WTC11 (cell line): ENCODE results near the gene CSKMT. TPM values are rescaled to one million over a fixed set of nuclear protein-coding genes. Genes with fewer than 3 reads are reported as not detected.

ENCODE experiments used
- ATAC-seq: fragments of 200-7000 bp; cut with Tn5 transposase; 2 replicates; pipeline ENCODE4 v1.10.0; 2021; ENCODE audit warnings: mild to moderate bottlenecking, moderate library complexity
- CTCF ChIA-PET: fragments of 300-600 bp; sonication (Branson Sonifier 250); formaldehyde crosslinking; loops from one replicate; lab custom pipeline; 2021; ENCODE audit warnings: antibody characterized with exemption; lab: Charles Lee
- POLR2A ChIA-PET: fragments of 350-600 bp; sonication (Branson Sonifier 250); formaldehyde crosslinking; loops from one replicate; lab custom pipeline; 2021; ENCODE audit warnings: antibody characterized with exemption; lab: Charles Lee
- DNase-seq: peaks from one replicate; pipeline ENCODE4 v3.0.0; 2021; ENCODE audit warnings: low spot score
- H3K27ac Mint-ChIP-seq: 2 replicates; pipeline ENCODE4 v1.8.0; 2021; ENCODE audit warnings: mixed read lengths
- H3K27me3 Mint-ChIP-seq: 2 replicates; pipeline ENCODE4 v1.8.0; 2021; ENCODE audit warnings: low read depth, mild to moderate bottlenecking, moderate library complexity, mixed read lengths
- H3K36me3 Mint-ChIP-seq: 2 replicates; pipeline ENCODE4 v1.8.0; 2021; ENCODE audit warnings: mixed read lengths
- H3K4me1 Mint-ChIP-seq: 2 replicates; pipeline ENCODE4 v1.8.0; 2022; ENCODE audit warnings: mixed read lengths
- H3K4me3 Mint-ChIP-seq: 2 replicates; pipeline ENCODE4 v1.8.0; 2021; ENCODE audit warnings: mild to moderate bottlenecking, moderate library complexity, mixed read lengths
- H3K9me3 Mint-ChIP-seq: 2 replicates; pipeline ENCODE4 v1.8.0; 2021; ENCODE audit warnings: mixed read lengths
- CBFB ChIP-seq: sonication (generic); formaldehyde crosslinking; IDR thresholded peaks from 2 replicates; pipeline ENCODE4 v1.8.1; 2022; ENCODE audit warnings: mild to moderate bottlenecking, low read depth, missing genetic modification reagents
- ETV6 ChIP-seq: sonication (generic); formaldehyde crosslinking; IDR thresholded peaks from 2 replicates; pipeline ENCODE4 v1.8.1; 2022; ENCODE audit warnings: mild to moderate bottlenecking, missing genetic modification reagents
- FOXK1 ChIP-seq: sonication (generic); formaldehyde crosslinking; IDR thresholded peaks from 2 replicates; pipeline ENCODE4 v1.8.0; 2022; ENCODE audit warnings: mild to moderate bottlenecking, moderate library complexity, missing genetic modification reagents
- HMGA2 ChIP-seq: fragments of 250-450 bp; sonication (Bioruptor Pico); IDR thresholded peaks from 2 replicates; pipeline ENCODE4 v1.4.0; 2021; ENCODE audit warnings: mild to moderate bottlenecking, moderate library complexity
- KAT7 ChIP-seq: sonication (generic); formaldehyde crosslinking; IDR thresholded peaks from 2 replicates; pipeline ENCODE4 v1.8.1; 2023; ENCODE audit warnings: missing genetic modification reagents, mild to moderate bottlenecking, borderline replicate concordance
- MAX ChIP-seq: sonication (generic); formaldehyde crosslinking; IDR thresholded peaks from 2 replicates; pipeline ENCODE4 v1.8.0; 2022; ENCODE audit warnings: mild to moderate bottlenecking, missing genetic modification reagents
- NFATC4 ChIP-seq: fragments of 250-450 bp; sonication (Bioruptor Pico); IDR thresholded peaks from 2 replicates; pipeline ENCODE4 v1.9.0; 2021; ENCODE audit warnings: mild to moderate bottlenecking
- NFE2L1 ChIP-seq: sonication (generic); formaldehyde crosslinking; IDR thresholded peaks from 2 replicates; pipeline ENCODE4 v1.8.1; 2023; ENCODE audit warnings: missing genetic modification reagents
- PRDM15 ChIP-seq: sonication (generic); formaldehyde crosslinking; IDR thresholded peaks from 2 replicates; pipeline ENCODE4 v1.8.0; 2022; ENCODE audit warnings: missing genetic modification reagents
- SMAD4 ChIP-seq: sonication (generic); formaldehyde crosslinking; IDR thresholded peaks from 2 replicates; pipeline ENCODE4 v1.8.0; 2022; ENCODE audit warnings: mild to moderate bottlenecking, missing genetic modification reagents
- SP1 ChIP-seq: sonication (generic); formaldehyde crosslinking; conservative IDR thresholded peaks from 2 replicates; pipeline ENCODE4 v1.8.1; 2022; ENCODE audit warnings: missing genetic modification reagents
- TEAD1 ChIP-seq: sonication (generic); formaldehyde crosslinking; IDR thresholded peaks from 2 replicates; pipeline ENCODE4 v1.8.0; 2022; ENCODE audit warnings: mild to moderate bottlenecking, missing genetic modification reagents
- ZBTB21 ChIP-seq: sonication (generic); formaldehyde crosslinking; IDR thresholded peaks from 2 replicates; pipeline ENCODE4 v1.8.1; 2023; ENCODE audit warnings: mild to moderate bottlenecking, missing genetic modification reagents, borderline replicate concordance
- ZNF416 ChIP-seq: fragments of 250-450 bp; sonication (Bioruptor Pico); IDR thresholded peaks from 2 replicates; pipeline ENCODE4 v1.9.0; 2021; ENCODE audit warnings: mild to moderate bottlenecking, inconsistent platforms
- total RNA-seq: library from RNA; stranded (reverse); gene quantifications from 3 replicates; pipeline ENCODE4 v1.2.3, GENCODE V29; 2021
- TF ChIP-seq, protein P1 (sequence below): sonication (generic); formaldehyde crosslinking; IDR thresholded peaks from 2 replicates; pipeline ENCODE4 v1.8.0; 2023; ENCODE audit warnings: missing genetic modification reagents, mild to moderate bottlenecking, borderline replicate concordance
- TF ChIP-seq, protein P2 (sequence below): sonication (generic); formaldehyde crosslinking; IDR thresholded peaks from 2 replicates; pipeline ENCODE4 v1.8.1; 2023; ENCODE audit warnings: mild to moderate bottlenecking, missing genetic modification reagents
- TF ChIP-seq, protein P3 (sequence below): fragments of 250-450 bp; sonication (Bioruptor Pico); conservative IDR thresholded peaks from 2 replicates; pipeline ENCODE4 v1.9.0; 2021; ENCODE audit warnings: mild to moderate bottlenecking
- TF ChIP-seq, protein P4 (sequence below): sonication (generic); formaldehyde crosslinking; IDR thresholded peaks from 2 replicates; pipeline ENCODE4 v1.8.1; 2023; ENCODE audit warnings: mild to moderate bottlenecking, missing genetic modification reagents, moderate library complexity
- TF ChIP-seq, protein P5 (sequence below): sonication (generic); formaldehyde crosslinking; IDR thresholded peaks from 2 replicates; pipeline ENCODE4 v1.8.1; 2022; ENCODE audit warnings: low read depth, mild to moderate bottlenecking, moderate library complexity, missing genetic modification reagents, borderline replicate concordance

The CSKMT gene
- total RNA-seq, 1 experiment from 2014 or later: 75.6 TPM

- TF ChIP-seq, protein P1, sequence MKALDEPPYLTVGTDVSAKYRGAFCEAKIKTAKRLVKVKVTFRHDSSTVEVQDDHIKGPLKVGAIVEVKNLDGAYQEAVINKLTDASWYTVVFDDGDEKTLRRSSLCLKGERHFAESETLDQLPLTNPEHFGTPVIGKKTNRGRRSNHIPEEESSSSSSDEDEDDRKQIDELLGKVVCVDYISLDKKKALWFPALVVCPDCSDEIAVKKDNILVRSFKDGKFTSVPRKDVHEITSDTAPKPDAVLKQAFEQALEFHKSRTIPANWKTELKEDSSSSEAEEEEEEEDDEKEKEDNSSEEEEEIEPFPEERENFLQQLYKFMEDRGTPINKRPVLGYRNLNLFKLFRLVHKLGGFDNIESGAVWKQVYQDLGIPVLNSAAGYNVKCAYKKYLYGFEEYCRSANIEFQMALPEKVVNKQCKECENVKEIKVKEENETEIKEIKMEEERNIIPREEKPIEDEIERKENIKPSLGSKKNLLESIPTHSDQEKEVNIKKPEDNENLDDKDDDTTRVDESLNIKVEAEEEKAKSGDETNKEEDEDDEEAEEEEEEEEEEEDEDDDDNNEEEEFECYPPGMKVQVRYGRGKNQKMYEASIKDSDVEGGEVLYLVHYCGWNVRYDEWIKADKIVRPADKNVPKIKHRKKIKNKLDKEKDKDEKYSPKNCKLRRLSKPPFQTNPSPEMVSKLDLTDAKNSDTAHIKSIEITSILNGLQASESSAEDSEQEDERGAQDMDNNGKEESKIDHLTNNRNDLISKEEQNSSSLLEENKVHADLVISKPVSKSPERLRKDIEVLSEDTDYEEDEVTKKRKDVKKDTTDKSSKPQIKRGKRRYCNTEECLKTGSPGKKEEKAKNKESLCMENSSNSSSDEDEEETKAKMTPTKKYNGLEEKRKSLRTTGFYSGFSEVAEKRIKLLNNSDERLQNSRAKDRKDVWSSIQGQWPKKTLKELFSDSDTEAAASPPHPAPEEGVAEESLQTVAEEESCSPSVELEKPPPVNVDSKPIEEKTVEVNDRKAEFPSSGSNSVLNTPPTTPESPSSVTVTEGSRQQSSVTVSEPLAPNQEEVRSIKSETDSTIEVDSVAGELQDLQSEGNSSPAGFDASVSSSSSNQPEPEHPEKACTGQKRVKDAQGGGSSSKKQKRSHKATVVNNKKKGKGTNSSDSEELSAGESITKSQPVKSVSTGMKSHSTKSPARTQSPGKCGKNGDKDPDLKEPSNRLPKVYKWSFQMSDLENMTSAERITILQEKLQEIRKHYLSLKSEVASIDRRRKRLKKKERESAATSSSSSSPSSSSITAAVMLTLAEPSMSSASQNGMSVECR (CRISPR knock-in tag): 0 out of 2 replicates have a peak, but pooled peaks have one; percentile 22
- TF ChIP-seq ZBTB21 (CRISPR knock-in tag): peak; percentile 68; the same call in 1 of the 2 replicates
- TF ChIP-seq, protein P2, sequence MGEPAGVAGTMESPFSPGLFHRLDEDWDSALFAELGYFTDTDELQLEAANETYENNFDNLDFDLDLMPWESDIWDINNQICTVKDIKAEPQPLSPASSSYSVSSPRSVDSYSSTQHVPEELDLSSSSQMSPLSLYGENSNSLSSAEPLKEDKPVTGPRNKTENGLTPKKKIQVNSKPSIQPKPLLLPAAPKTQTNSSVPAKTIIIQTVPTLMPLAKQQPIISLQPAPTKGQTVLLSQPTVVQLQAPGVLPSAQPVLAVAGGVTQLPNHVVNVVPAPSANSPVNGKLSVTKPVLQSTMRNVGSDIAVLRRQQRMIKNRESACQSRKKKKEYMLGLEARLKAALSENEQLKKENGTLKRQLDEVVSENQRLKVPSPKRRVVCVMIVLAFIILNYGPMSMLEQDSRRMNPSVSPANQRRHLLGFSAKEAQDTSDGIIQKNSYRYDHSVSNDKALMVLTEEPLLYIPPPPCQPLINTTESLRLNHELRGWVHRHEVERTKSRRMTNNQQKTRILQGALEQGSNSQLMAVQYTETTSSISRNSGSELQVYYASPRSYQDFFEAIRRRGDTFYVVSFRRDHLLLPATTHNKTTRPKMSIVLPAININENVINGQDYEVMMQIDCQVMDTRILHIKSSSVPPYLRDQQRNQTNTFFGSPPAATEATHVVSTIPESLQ: no peak
- TF ChIP-seq KAT7 (CRISPR knock-in tag): peak; percentile 72; the same call in 1 of the 2 replicates
- no peak for TF ChIP-seq SMAD4
- TF ChIP-seq, all 79 proteins: peak for 21
Measured at GRCh38 chr11:62671608-62672389, 6.7 kb downstream of the CSKMT start, which contains the start of the genes LBHD1 and UQCC3 (continued).

- DNase-seq (no peak), ATAC-seq (no peak)
- Mint-ChIP-seq H3K27ac (peak overlapping the region; percentile 54; the same call in 1 of the 2 replicates), H3K9me3 (no peaks in the 10 kb centered on the region), H3K4me1 (peaks cover 30% of the 10 kb centered on the region), H3K27me3 (no peaks in the 10 kb centered on the region), H3K36me3 (peaks cover 38% of the 10 kb centered on the region), H3K4me3 (peak overlapping the region; percentile 98)
- POLR2A ChIA-PET: interaction anchor here (0.5 to 3.5 kb wide), 5 partner anchors 8 to 83 kb away, joined by 3 to 35 read pairs (median 9); partner anchors contain the start of genes BSCL2, C11orf98, CSKMT and GNG3
- CTCF ChIA-PET: interaction anchor here (0.5 kb wide), 1 partner anchor 22 kb away, joined by 3 read pairs; no protein-coding TSS in a partner anchor
- no peak for TF ChIP-seq NFE2L1
- TF ChIP-seq ETV6 (CRISPR knock-in tag): no peak
- no peak for TF ChIP-seq MAX (CRISPR knock-in tag)
- TF ChIP-seq SP1: no peak
- TF ChIP-seq, protein P3, sequence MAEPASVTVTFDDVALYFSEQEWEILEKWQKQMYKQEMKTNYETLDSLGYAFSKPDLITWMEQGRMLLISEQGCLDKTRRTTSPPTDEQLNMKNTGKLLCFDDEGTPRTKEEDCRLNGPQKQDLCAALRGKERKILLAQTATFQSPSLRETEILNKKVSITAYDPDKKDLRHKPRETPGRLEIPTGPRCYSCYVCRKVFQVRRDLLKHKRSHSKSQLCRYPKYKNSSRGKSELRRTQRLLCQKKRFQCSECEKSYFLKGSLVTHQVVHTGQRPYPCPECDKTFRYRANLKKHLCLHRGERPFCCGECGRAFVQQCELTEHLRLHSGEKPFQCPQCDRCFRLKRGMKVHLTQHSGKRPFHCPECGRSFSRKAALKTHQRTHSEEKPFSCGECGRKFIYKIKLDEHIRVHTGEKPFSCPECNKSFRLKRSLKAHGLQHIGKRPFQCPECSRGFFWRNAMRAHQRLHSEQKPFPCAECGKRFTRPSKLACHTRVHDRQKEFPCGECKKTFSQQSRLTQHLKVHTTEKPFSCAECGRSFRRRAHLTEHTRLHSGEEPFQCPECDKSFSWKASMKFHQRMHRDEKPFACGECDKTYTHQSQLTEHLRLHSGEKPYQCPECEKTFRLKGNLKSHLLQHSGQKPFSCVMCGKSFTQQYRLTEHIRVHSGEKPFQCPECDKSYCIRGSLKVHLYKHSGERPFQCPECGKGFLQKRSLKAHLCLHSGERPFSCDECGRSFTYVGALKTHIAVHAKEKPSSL: no peak
- no peak for TF ChIP-seq TEAD1
- TF ChIP-seq, protein P4, sequence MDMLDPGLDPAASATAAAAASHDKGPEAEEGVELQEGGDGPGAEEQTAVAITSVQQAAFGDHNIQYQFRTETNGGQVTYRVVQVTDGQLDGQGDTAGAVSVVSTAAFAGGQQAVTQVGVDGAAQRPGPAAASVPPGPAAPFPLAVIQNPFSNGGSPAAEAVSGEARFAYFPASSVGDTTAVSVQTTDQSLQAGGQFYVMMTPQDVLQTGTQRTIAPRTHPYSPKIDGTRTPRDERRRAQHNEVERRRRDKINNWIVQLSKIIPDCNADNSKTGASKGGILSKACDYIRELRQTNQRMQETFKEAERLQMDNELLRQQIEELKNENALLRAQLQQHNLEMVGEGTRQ (CRISPR knock-in tag): no peak
- no peak for TF ChIP-seq ZNF416 (CRISPR knock-in tag)
- no peak for TF ChIP-seq FOXK1 (CRISPR knock-in tag)
- no peak for TF ChIP-seq SMAD4
- no peak for TF ChIP-seq CBFB (CRISPR knock-in tag)
- TF ChIP-seq, protein P5, sequence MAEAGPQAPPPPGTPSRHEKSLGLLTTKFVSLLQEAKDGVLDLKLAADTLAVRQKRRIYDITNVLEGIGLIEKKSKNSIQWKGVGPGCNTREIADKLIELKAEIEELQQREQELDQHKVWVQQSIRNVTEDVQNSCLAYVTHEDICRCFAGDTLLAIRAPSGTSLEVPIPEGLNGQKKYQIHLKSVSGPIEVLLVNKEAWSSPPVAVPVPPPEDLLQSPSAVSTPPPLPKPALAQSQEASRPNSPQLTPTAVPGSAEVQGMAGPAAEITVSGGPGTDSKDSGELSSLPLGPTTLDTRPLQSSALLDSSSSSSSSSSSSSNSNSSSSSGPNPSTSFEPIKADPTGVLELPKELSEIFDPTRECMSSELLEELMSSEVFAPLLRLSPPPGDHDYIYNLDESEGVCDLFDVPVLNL: no peak
- TF ChIP-seq PRDM15 (CRISPR knock-in tag): no peak
- TF ChIP-seq HMGA2 (CRISPR knock-in tag): no peak
- TF ChIP-seq NFATC4 (CRISPR knock-in tag): no peak
Measured at GRCh38 chr11:62673196-62673525, 8.0 kb downstream of the CSKMT start.
